Ascending aorta (tissue), 2 donors: ENCODE results near the gene PRSS37. TPM values are rescaled to one million over a fixed set of nuclear protein-coding genes. Genes with fewer than 3 reads are reported as not detected.

Experiments used
- DNase-seq, 2 donors: peaks; one replicate each; pipeline ENCODE4 v3.0.0-alpha.2; 2019; ENCODE audit warnings: low spot score in 2 of 2
- H3K27ac ChIP-seq, 2 donors: fragments of 200-600 bp; sonication (generic); one replicate each; pipeline ENCODE4 v1.5.1; 2016 to 2017; ENCODE audit warnings: mild to moderate bottlenecking in 1 of 2
- H3K27me3 ChIP-seq: fragments of 200-600 bp; sonication (generic); one replicate; pipeline ENCODE4 v1.5.1; 2017
- H3K36me3 ChIP-seq, 2 donors: fragments of 200-600 bp; sonication (generic); one replicate each; pipeline ENCODE4 v1.5.1; 2016
- H3K4me1 ChIP-seq, 2 donors: fragments of 200-600 bp; sonication (generic); one replicate each; pipeline ENCODE4 v1.5.1; 2016 to 2017; ENCODE audit warnings: mild to moderate bottlenecking in 1 of 2
- H3K4me3 ChIP-seq, 2 donors: fragments of 200-600 bp; sonication (generic); one replicate each; pipeline ENCODE4 v1.5.1; 2016 to 2017; ENCODE audit warnings: mild to moderate bottlenecking in 1 of 2
- H3K9me3 ChIP-seq, 2 donors: fragments of 200-600 bp; sonication (generic); one replicate each; pipeline ENCODE4 v1.5.1; 2016
- CTCF ChIP-seq, 3 experiments: fragments of 200-600 bp in 2 of 3; fragments of 450-650 bp in 1 of 3; sonication (generic) in 2 of 3; IDR thresholded peaks; one replicate each; pipeline ENCODE4 v1.5.1; 2016 to 2019; ENCODE audit warnings: antibody characterized with exemption in 3 of 3, mild to moderate bottlenecking in 1 of 3, moderate library complexity in 1 of 3
- intact Hi-C: fragments of 100-400 bp; cut with DNase I; formaldehyde crosslinking; loops from one replicate; pipeline ENCODE4 v1.15.1; 2023
- total RNA-seq: library from RNA; depleted of rRNA; stranded (reverse); fragments of >200 nt; gene quantifications from one replicate; pipeline ENCODE4 v1.1.0, GENCODE V29; 2016

PRSS37 gene
- total RNA-seq, 1 donor from 2014 or later: not detected

- intact Hi-C loops: no loop called here
- no peak for DNase-seq
- Histone ChIP-seq H3K27me3 (no peaks in the 10 kb centered on the region), H3K9me3 (peaks cover 0 to 13% of the 10 kb centered on the region in 2 donors), H3K36me3 (no peaks in the 10 kb centered on the region), H3K4me1 (no peaks in the 10 kb centered on the region), H3K4me3 (no peak overlapping the region), H3K27ac (no peak overlapping the region)
- TF ChIP-seq CTCF (IDR thresholded peaks at IDR 0.05): no peak
These were observed 23.6 kb upstream of the PRSS37 start for GRCh38 chr7:141864765-141865447.

DNA sequence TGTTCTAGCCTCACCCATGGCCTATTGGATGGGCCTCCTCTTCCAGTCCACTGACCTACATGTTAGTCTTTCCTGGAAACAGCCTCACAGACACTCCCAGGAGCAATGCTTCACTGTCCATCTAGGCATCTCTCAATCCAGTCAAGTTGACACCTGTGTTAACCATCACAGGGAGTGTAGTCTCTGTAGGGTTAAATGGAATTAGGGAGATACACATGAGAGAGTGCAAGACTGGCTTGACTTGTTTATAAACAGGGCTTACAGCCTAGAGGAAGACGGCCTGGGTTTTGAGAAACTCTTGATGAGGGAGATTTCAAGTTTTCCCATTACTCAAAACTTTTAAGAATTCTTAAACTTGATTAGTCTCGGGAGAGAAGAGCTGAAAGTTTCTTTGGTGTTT, 18.9 kb upstream of the PRSS37 start:
- H3K9me3 ChIP-seq: peaks cover 0 to 15% of the 10 kb centered on the region in 2 donors
- H3K27me3 ChIP-seq: no peaks in the 10 kb centered on the region
- no peaks in the 10 kb centered on the region for H3K36me3 ChIP-seq
- no peaks in the 10 kb centered on the region for H3K4me1 ChIP-seq
- H3K4me3 ChIP-seq: no peak overlapping the region
- intact Hi-C loops: no loop called here
- no peak for TF ChIP-seq CTCF (IDR thresholded peaks at IDR 0.05)
- no peak overlapping the region for H3K27ac ChIP-seq
- DNase-seq: no peak

DNA sequence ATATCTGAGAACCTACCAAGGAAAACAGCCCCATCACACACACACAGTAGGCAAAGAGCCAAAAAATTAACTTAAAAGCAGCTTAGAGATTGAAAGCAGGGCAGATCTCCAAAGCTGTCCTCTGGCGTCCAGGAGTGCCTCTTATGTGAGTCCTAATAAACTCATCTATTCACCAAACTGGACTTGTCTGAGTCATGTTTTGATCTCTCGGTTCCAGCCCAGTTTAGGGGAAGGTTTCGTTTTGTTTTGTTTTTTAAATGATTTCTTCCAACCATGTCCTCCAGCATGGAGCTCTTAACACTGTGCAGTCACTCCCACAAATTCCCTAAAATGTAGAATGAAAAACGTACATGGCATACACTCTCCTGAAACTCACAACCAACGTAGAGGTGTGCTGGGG, 6.7 kb upstream of the PRSS37 start:
- H3K27ac ChIP-seq: no peak overlapping the region

GRCh38 chr7:141844256-141844655, 3.0 kb upstream of the PRSS37 start:
- H3K4me1 ChIP-seq: no peaks in the 10 kb centered on the region
- intact Hi-C loops: no loop called here
- no peak overlapping the region for H3K4me3 ChIP-seq
- TF ChIP-seq CTCF (IDR thresholded peaks at IDR 0.05): no peak
- H3K27me3 ChIP-seq: no peaks in the 10 kb centered on the region
- no peak overlapping the region for H3K27ac ChIP-seq
- no peaks in the 10 kb centered on the region for H3K36me3 ChIP-seq
- no peak for DNase-seq
- H3K9me3 ChIP-seq: peaks cover 0 to 18% of the 10 kb centered on the region in 2 donors

More for the DNA sequence above, 6.7 kb upstream of the PRSS37 start:
- TF ChIP-seq CTCF (IDR thresholded peaks at IDR 0.05): no peak
- no peaks in the 10 kb centered on the region for H3K4me1 ChIP-seq
- H3K36me3 ChIP-seq: no peaks in the 10 kb centered on the region
- H3K4me3 ChIP-seq: no peak overlapping the region
- peaks cover 0 to 24% of the 10 kb centered on the region in 2 donors for H3K9me3 ChIP-seq
- no peaks in the 10 kb centered on the region for H3K27me3 ChIP-seq
- no peak for DNase-seq
- intact Hi-C loops: no loop called here

DNA sequence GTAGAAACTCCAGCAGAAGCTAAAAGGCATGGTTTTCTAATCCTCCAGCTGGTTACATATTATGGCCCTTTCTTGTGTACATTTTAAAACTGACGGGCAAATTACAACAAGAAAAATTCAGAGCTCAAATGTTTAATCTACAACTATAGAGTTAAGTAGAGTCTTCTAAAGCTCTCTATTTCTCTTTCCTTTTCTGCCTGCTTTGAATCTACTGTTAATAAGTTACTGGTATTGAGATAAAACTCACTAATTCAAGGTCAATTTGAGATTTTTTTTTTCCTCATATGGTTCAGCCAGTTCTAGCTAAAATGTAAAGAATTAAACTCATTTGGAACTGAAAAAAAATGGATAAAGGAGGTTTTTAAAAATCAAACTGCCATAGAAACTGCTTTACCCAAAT, 1.6 kb upstream of the PRSS37 start:
- DNase-seq: no peak
- intact Hi-C loops: no loop called here
- no peaks in the 10 kb centered on the region for H3K4me1 ChIP-seq
- no peak overlapping the region for H3K27ac ChIP-seq
- TF ChIP-seq CTCF (IDR thresholded peaks at IDR 0.05): no peak
- no peak overlapping the region for H3K4me3 ChIP-seq
- no peaks in the 10 kb centered on the region for H3K27me3 ChIP-seq
- peaks cover 0 to 5% of the 10 kb centered on the region in 2 donors for H3K9me3 ChIP-seq
- no peaks in the 10 kb centered on the region for H3K36me3 ChIP-seq

- no peak for DNase-seq
- TF ChIP-seq CTCF (IDR thresholded peaks at IDR 0.05): no peak
- H3K36me3 ChIP-seq: no peaks in the 10 kb centered on the region
- H3K4me3 ChIP-seq: no peak overlapping the region
- no peaks in the 10 kb centered on the region for H3K4me1 ChIP-seq
- intact Hi-C loops: no loop called here
- peaks cover 0 to 5% of the 10 kb centered on the region in 2 donors for H3K9me3 ChIP-seq
- no peak overlapping the region for H3K27ac ChIP-seq
- no peaks in the 10 kb centered on the region for H3K27me3 ChIP-seq
These were observed 577 bp downstream of the PRSS37 start for GRCh38 chr7:141840708-141841107.
